Tibial nerve (tissue), 3 donors: ENCODE measurements around the gene JUN.

ENCODE experiments used
- POLR2A ChIP-seq, 2 donors: fragments of 450-650 bp; IDR thresholded peaks; one replicate each; pipeline ENCODE4 v1.6.1; 2017; ENCODE audit warnings: antibody characterized with exemption in 2 of 2, mild to moderate bottlenecking in 2 of 2, moderate library complexity in 2 of 2
- TF ChIP-seq, protein P1 (sequence below), 5 experiments: fragments of 200-600 bp in 3 of 5; fragments of 450-650 bp in 2 of 5; sonication (generic) in 3 of 5; IDR thresholded peaks; one replicate each; pipeline ENCODE4 v1.5.1; 2016 to 2019; ENCODE audit warnings: antibody characterized with exemption in 5 of 5, mild to moderate bottlenecking in 3 of 5, moderate library complexity in 2 of 5

DNA sequence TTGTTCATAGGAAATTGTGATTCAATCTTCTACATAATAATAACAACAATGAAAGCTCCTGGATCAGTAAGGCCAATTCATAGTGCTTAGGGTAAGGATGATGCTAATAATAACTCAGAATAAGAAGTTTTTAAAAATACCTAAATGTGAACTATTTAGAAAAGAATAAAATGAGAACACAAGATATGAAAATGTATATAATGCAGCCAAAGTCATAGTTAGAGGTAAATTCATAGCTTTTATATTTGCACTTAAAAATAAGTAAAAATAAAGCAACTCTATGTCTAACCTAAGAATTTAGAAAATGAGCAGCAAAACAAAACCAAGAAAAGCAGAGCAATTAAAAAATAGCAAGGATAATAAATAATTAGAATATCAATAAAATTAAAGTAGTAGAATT lies 43.5 kb upstream of the JUN start:
- TF ChIP-seq, protein P1, sequence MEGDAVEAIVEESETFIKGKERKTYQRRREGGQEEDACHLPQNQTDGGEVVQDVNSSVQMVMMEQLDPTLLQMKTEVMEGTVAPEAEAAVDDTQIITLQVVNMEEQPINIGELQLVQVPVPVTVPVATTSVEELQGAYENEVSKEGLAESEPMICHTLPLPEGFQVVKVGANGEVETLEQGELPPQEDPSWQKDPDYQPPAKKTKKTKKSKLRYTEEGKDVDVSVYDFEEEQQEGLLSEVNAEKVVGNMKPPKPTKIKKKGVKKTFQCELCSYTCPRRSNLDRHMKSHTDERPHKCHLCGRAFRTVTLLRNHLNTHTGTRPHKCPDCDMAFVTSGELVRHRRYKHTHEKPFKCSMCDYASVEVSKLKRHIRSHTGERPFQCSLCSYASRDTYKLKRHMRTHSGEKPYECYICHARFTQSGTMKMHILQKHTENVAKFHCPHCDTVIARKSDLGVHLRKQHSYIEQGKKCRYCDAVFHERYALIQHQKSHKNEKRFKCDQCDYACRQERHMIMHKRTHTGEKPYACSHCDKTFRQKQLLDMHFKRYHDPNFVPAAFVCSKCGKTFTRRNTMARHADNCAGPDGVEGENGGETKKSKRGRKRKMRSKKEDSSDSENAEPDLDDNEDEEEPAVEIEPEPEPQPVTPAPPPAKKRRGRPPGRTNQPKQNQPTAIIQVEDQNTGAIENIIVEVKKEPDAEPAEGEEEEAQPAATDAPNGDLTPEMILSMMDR (IDR thresholded peaks at IDR 0.05): no peak
- TF ChIP-seq POLR2A (IDR thresholded peaks at IDR 0.05): no peak
